Astrocyte (in vitro differentiated cells and primary cell): ENCODE measurements around the gene PPP2R2C.

Source experiments
- EZH2 ChIP-seq: IDR thresholded peaks from 2 replicates; pipeline ENCODE4 v1.6.1; 2012; ENCODE audit warnings: mild to moderate bottlenecking, low read length, inconsistent platforms; ENCODE audit not compliant: insufficient read depth
- TF ChIP-seq, protein P1 (sequence below): IDR thresholded peaks from 2 replicates; pipeline ENCODE4 v1.5.1; 2011; ENCODE audit warnings: low read depth, mild to moderate bottlenecking, inconsistent platforms, low read length, moderate library complexity; ENCODE audit not compliant: insufficient read depth

GRCh38 chr4:6445403-6446129 lies 26.8 kb downstream of the PPP2R2C start:
- TF ChIP-seq, protein P1, sequence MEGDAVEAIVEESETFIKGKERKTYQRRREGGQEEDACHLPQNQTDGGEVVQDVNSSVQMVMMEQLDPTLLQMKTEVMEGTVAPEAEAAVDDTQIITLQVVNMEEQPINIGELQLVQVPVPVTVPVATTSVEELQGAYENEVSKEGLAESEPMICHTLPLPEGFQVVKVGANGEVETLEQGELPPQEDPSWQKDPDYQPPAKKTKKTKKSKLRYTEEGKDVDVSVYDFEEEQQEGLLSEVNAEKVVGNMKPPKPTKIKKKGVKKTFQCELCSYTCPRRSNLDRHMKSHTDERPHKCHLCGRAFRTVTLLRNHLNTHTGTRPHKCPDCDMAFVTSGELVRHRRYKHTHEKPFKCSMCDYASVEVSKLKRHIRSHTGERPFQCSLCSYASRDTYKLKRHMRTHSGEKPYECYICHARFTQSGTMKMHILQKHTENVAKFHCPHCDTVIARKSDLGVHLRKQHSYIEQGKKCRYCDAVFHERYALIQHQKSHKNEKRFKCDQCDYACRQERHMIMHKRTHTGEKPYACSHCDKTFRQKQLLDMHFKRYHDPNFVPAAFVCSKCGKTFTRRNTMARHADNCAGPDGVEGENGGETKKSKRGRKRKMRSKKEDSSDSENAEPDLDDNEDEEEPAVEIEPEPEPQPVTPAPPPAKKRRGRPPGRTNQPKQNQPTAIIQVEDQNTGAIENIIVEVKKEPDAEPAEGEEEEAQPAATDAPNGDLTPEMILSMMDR: no peak
- no peak for TF ChIP-seq EZH2
